Fibroblast of lung (primary cell): ENCODE results near the gene PPIP5K2.

Experiments used
- CTCF ChIP-seq, 2 donors: IDR thresholded peaks in 1 of 2; conservative IDR thresholded peaks in 1 of 2; 1 replicate in 1 of 2; 2 replicates in 1 of 2; pipeline ENCODE4 v1.5.1; 2011 to 2012; ENCODE audit warnings: low read length in 2 of 2, control low read depth in 1 of 2, inconsistent platforms in 1 of 2, low read depth in 1 of 2, mild to moderate bottlenecking in 1 of 2
- EZH2 ChIP-seq: IDR thresholded peaks from 2 replicates; pipeline ENCODE4 v1.5.1; 2012; ENCODE audit warnings: low read length, control low read depth, mild to moderate bottlenecking; ENCODE audit errors: missing control alignments

- TF ChIP-seq CTCF (conservative IDR thresholded peaks at IDR 0.05 in 1 of 2, IDR thresholded peaks at IDR 0.05 in 1 of 2; ENCODE audit: low read depth in 1 of 2, low read length in 2 of 2): no peak
- TF ChIP-seq EZH2: no peak
Observed at GRCh38 chr5:103086547-103086946, 33.6 kb upstream of the PPIP5K2 start.
